Activated T-cell treated with anti-CD3 and anti-CD28 coated beads, Interleukin-2, amount 50 U/mL, for 4 hours (primary cell): ENCODE data around the gene GNG13. TPM values are rescaled to one million over a fixed set of nuclear protein-coding genes. Genes with fewer than 3 reads are reported as not detected.
"Not testable (repeated sequence)": the region's sequence is repeated elsewhere in the genome, so short reads cannot be mapped to it uniquely, and the experiment has no call there.

Experiments
- ATAC-seq, 2 donors: fragments of 200-7000 bp; cut with Tn5 transposase; one replicate each; pipeline ENCODE4 v1.10.0; 2021
- DNase-seq: peaks from one replicate; pipeline ENCODE4 v3.0.0-alpha.2; 2020
- H3K27me3 Mint-ChIP-seq: one replicate; pipeline ENCODE4 v1.8.0; 2021; ENCODE audit warnings: low read depth, mixed read lengths
- H3K36me3 Mint-ChIP-seq: one replicate; pipeline ENCODE4 v1.8.0; 2022; ENCODE audit warnings: mixed read lengths; ENCODE audit not compliant: insufficient read depth
- H3K4me1 Mint-ChIP-seq: one replicate; pipeline ENCODE4 v1.8.0; 2021; ENCODE audit warnings: low read depth, mixed read lengths
- H3K4me3 Mint-ChIP-seq: one replicate; pipeline ENCODE4 v1.8.0; 2021; ENCODE audit warnings: mild to moderate bottlenecking, moderate library complexity, mixed read lengths
- H3K9me3 Mint-ChIP-seq: one replicate; pipeline ENCODE4 v1.8.0; 2021; ENCODE audit warnings: mixed read lengths
- total RNA-seq, 3 donors: library from RNA; stranded (reverse); gene quantifications; one replicate each; pipeline ENCODE4 v1.2.1, GENCODE V29; 2021

The GNG13 gene
- total RNA-seq, 3 donors from 2014 or later = not detected

- no peaks in the 10 kb centered on the region for H3K27me3 Mint-ChIP-seq
Observed at GRCh38 chr16:763369-764183, 37.0 kb downstream of the GNG13 start.

GRCh38 chr16:762595-763268 lies 37.8 kb downstream of the GNG13 start:
- H3K36me3 Mint-ChIP-seq = no peaks in the 10 kb centered on the region
- no peak overlapping the region for H3K4me3 Mint-ChIP-seq
- ATAC-seq = no peak

More at GRCh38 chr16:763369-764183, 37.0 kb downstream of the GNG13 start:
- no peak overlapping the region for H3K4me3 Mint-ChIP-seq
- no peaks in the 10 kb centered on the region for H3K36me3 Mint-ChIP-seq
- no peaks in the 10 kb centered on the region for H3K9me3 Mint-ChIP-seq
- DNase-seq = no peak
- no peaks in the 10 kb centered on the region for H3K4me1 Mint-ChIP-seq
- ATAC-seq = no peak

GRCh38 chr16:761625-762513 lies 38.7 kb downstream of the GNG13 start:
- no peak for ATAC-seq
- H3K36me3 Mint-ChIP-seq = no peaks in the 10 kb centered on the region
- H3K27me3 Mint-ChIP-seq = peaks cover 2% of the 10 kb centered on the region
- H3K9me3 Mint-ChIP-seq = no peaks in the 10 kb centered on the region
- H3K4me1 Mint-ChIP-seq = no peaks in the 10 kb centered on the region
- DNase-seq = no peak
- H3K4me3 Mint-ChIP-seq = no peak overlapping the region

More at GRCh38 chr16:762595-763268, 37.8 kb downstream of the GNG13 start:
- no peaks in the 10 kb centered on the region for H3K9me3 Mint-ChIP-seq
- H3K27me3 Mint-ChIP-seq = no peaks in the 10 kb centered on the region
- no peaks in the 10 kb centered on the region for H3K4me1 Mint-ChIP-seq
- no peak for DNase-seq

GRCh38 chr16:760545-761343 lies 39.8 kb downstream of the GNG13 start, which contains the start of gene MSLN:
TSS of gene MSLN (plus strand) at chr16:760734. CDS start at chr16:762681, 1,947 bp downstream.
- Mint-ChIP-seq H3K27me3 (peaks cover 2% of the 10 kb centered on the region), H3K4me3 (no peak within 1 kb of the TSS), H3K4me1 (no peaks in the 10 kb centered on the region), H3K9me3 (no peaks in the 10 kb centered on the region), H3K36me3 (no peaks in the 10 kb centered on the region)
- no peak for ATAC-seq
- DNase-seq = no peak

GRCh38 chr16:760065-760464 lies 40.5 kb downstream of the GNG13 start:
- Mint-ChIP-seq H3K27me3 (peaks cover 2% of the 10 kb centered on the region), H3K9me3 (no peaks in the 10 kb centered on the region), H3K36me3 (no peaks in the 10 kb centered on the region), H3K4me3 (no peak overlapping the region), H3K4me1 (no peaks in the 10 kb centered on the region)
- DNase-seq (no peak), ATAC-seq (no peak)

GRCh38 chr16:759110-759910 lies 41.2 kb downstream of the GNG13 start:
- ATAC-seq (no peak), DNase-seq (no peak)
- Mint-ChIP-seq H3K27me3 (peaks cover 2% of the 10 kb centered on the region), H3K4me3 (no peak overlapping the region), H3K9me3 (no peaks in the 10 kb centered on the region), H3K36me3 (no peaks in the 10 kb centered on the region), H3K4me1 (no peaks in the 10 kb centered on the region)

GRCh38 chr16:756428-756827 lies 44.1 kb downstream of the GNG13 start:
- Mint-ChIP-seq H3K4me3 (no peak overlapping the region), H3K4me1 (no peaks in the 10 kb centered on the region), H3K9me3 (no peaks in the 10 kb centered on the region), H3K36me3 (no peaks in the 10 kb centered on the region), H3K27me3 (peaks cover 2% of the 10 kb centered on the region)
- ATAC-seq (peak; percentile 37 to 43), DNase-seq (no peak)

GRCh38 chr16:754656-755055 lies 45.9 kb downstream of the GNG13 start:
- Mint-ChIP-seq H3K27me3 (peaks cover 2% of the 10 kb centered on the region), H3K36me3 (no peaks in the 10 kb centered on the region), H3K4me1 (no peaks in the 10 kb centered on the region), H3K9me3 (no peaks in the 10 kb centered on the region), H3K4me3 (no peak overlapping the region)
- DNase-seq (no peak), ATAC-seq (no peak)

- not testable (repeated sequence) for H3K27me3 Mint-ChIP-seq, H3K9me3 Mint-ChIP-seq, DNase-seq, H3K4me1 Mint-ChIP-seq, H3K36me3 Mint-ChIP-seq, H3K4me3 Mint-ChIP-seq, ATAC-seq
Observed at GRCh38 chr16:754121-754607, 46.4 kb downstream of the GNG13 start.

- no peak overlapping the region for H3K4me3 Mint-ChIP-seq
- DNase-seq (no peak), ATAC-seq (no peak)
- no peaks in the 10 kb centered on the region for H3K36me3 Mint-ChIP-seq
- H3K4me1 Mint-ChIP-seq = no peaks in the 10 kb centered on the region
- H3K27me3 Mint-ChIP-seq = no peaks in the 10 kb centered on the region
- no peaks in the 10 kb centered on the region for H3K9me3 Mint-ChIP-seq
Observed at GRCh38 chr16:752007-752312, 48.6 kb downstream of the GNG13 start.

GRCh38 chr16:751152-752006 lies 49.2 kb downstream of the GNG13 start:
- ATAC-seq (no peak), DNase-seq (no peak)
- Mint-ChIP-seq H3K4me3 (no peak overlapping the region), H3K27me3 (no peaks in the 10 kb centered on the region), H3K9me3 (no peaks in the 10 kb centered on the region), H3K4me1 (no peaks in the 10 kb centered on the region), H3K36me3 (no peaks in the 10 kb centered on the region)

GRCh38 chr16:750485-750884 lies 50.0 kb downstream of the GNG13 start:
- H3K27me3 Mint-ChIP-seq = no peaks in the 10 kb centered on the region
- H3K4me3 Mint-ChIP-seq = no peak overlapping the region
- no peaks in the 10 kb centered on the region for H3K4me1 Mint-ChIP-seq
- DNase-seq (no peak), ATAC-seq (no peak)
- no peaks in the 10 kb centered on the region for H3K9me3 Mint-ChIP-seq
- H3K36me3 Mint-ChIP-seq = no peaks in the 10 kb centered on the region
